Occipital lobe (tissue), 2 donors: Measurements from ENCODE around the gene OPRM1. TPM values are rescaled to one million over a fixed set of nuclear protein-coding genes. Genes with fewer than 3 reads are reported as not detected.

Experiments used
- DNase-seq: peaks from one replicate; lab custom pipeline; 2025; lab: John Stamatoyannopoulos, UW
- total RNA-seq: library from RNA; depleted of rRNA; stranded (reverse); fragments of >200 nt; gene quantifications from one replicate; pipeline ENCODE4 v1.2.3, GENCODE V29; 2014

OPRM1 gene
- total RNA-seq, 1 donor from 2014 or later, result 1.7 TPM

DNA sequence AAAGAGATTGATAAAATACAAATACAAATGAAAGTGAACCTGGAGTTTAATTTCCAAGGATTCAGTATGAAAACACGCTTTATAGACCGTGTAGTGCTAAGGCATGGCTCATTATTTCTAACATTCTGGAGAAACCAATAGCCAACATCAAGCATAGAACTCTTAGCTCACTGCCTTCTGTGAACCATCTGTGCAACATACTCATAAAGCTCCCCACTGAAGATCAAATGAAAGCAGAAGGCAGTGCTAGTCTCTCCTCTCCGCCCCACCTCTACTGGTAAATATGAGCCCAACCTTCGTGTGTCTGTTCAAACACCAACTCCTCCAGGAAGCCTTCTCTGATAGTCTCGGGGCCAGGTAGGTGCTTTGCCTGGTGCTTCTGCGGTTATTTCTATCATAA lies 163.9 kb downstream of the OPRM1 start:
- no peak for DNase-seq

DNA sequence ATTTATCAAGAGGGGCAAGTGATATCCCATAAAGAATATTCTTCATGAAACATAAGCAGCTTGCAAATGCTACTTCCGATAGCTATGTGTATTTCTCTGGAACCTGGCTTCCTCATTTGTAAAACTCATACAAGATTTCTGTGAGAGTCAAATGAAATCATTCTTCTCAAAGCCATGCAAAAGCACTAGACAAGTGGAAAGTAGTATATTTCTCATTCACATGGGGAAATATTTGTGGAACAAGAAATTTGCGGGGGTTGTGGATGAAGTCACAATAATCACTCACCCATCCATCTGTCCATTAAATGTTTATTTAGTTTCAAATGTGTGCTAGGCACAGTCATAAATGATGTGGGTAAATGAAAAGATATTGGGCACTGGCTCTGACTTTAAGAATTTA lies 167.1 kb downstream of the OPRM1 start:
- DNase-seq, result no peak

DNA sequence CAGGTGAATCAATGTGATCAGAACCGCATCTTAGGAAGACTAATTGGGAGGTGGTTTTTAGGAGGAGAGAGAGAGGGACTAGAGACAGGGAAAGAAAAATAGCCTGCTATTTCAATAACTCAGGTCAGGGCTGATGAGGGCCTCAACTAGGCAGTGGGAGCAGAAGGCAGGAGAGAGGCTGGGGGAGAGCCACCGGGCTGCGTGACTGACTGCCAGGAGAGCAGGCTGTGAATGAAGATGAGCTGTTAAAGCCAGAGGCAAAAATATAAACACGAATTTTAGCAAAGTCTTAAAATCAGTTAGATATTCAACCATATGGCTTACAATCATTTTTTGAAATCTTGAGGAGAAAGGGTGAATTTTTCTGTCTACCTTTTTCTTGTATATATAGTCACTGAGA lies 168.0 kb downstream of the OPRM1 start:
- DNase-seq, result no peak

DNA sequence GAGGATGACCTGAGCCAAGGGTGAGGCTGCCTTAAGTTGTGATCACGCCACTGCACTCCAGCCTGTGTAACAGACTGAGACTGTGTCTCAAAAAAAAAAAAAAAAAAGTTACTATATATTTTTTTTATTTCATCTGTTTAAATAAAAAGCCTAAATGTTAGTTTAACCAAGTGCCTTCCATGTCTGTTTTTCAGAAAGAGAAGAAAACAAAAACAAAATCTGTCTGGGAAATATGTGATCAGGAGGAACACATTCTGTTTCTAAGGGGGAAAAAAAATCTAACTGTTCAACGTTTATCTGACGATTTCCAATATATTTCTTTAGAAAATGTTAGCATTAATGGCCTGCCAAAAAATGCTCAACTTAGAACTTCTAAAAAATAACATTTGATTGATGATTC lies 170.5 kb downstream of the OPRM1 start:
- no peak for DNase-seq

DNA sequence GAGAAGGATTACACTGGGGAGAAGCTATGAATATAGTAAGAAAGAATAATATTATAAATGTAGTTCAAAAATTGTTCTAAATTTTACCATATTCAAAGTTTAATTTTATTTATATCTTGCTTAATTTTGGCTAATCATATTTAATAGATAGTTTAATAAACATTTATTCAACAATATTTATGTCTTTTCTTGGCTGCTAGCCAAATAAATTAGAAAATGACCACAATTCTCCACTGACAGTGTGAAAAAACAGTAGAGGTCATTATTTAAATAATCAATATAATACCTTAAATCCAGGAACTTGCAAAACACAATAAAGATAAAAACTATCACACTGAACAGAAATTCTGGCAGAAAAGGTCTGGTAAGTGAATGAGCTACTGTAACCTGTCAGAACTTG lies 171.6 kb downstream of the OPRM1 start:
- DNase-seq, result no peak

DNA sequence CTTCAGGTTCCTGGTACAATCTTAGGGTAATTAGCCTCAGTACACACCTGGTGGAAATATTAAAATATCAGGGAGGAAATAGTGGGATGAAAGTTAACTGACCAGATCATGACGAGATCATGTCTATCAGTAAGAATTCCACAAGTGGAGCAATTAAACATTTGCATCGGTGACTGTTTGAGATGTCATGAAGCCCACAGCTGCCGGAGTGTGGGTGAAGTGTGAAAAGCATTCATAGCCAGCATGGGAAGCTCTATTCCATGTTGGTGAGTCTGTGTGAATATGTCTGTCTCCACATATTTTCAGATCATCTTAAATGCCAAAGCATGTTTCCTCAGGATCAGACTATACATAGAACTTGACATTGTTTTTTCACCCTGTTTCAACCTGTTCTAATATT lies 174.7 kb downstream of the OPRM1 start:
- no peak for DNase-seq

DNA sequence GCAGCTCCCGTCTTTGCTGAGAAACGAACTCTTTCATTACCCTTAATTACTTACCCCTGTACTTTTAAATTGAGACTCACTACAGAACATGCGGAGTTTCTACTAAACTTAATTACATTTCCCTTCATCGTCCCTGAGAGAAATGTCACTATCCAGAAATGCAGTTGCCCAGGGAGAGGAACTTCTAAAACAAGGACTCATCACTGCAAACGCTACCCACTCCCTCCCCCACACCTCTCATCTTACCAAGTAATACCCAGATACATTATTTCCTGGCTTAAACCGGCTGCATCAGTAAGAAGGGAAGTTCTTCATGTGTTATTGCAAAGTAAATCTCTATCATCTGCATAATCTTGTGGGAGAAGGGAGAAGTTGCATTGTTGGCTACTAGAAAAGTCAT lies 179.3 kb downstream of the OPRM1 start:
- DNase-seq, result peak; percentile 7

DNA sequence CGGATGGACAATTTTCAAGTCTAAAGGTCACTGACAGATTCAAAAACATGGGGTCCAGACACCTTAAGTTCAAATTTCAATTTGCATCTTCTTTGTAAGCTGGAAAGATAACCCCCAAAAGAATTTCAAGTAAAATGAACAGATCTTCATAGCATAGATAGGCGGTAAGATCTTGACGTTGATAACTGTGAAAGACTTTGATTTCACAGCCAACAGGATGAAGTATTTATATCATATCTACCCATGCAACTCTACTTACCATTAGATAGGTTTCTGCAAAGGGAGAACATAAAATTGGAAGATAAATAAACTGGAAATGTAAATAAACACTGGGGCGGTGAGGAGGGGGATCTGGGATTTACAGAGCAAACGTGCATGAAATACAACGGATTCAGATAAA lies 179.7 kb downstream of the OPRM1 start:
- no peak for DNase-seq

DNA sequence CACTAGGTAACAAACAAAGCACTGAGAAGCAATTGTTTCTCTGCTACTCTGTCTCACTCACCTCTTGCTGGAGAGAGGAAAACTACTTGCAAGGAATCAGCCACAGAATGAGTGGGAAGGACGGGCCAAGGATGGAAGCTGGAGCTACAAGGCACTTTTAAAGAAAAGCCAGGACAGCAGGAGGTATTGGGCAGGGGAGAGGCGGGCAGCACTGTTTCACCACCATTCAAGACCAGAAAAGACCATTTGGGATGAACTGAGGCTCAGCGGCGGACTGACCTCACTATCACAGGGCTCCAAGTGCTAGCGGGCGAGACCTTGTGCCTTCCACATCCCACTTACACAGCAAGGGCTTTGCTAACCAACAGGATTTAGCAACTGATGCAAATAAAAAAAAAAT lies 180.2 kb downstream of the OPRM1 start:
- DNase-seq, result no peak

DNA sequence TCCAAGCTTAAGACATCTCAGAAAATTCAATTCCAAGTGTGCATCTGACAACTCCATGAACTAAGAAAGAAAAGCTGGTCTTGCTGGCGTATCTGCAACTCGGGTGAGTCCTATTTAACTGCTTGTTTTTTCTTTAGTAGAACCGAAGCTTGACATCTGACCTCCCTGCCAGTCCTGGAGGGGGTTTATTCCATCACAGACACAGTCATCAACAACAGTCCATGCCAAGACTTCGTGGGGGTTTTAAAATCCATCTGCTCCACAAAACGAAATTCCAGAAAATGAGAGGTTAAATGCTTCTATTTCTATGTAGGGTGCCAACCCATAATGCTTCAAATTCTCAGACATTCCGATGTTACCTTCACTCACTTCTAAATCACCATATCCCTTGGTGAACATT lies 183.7 kb downstream of the OPRM1 start:
- DNase-seq, result no peak

DNA sequence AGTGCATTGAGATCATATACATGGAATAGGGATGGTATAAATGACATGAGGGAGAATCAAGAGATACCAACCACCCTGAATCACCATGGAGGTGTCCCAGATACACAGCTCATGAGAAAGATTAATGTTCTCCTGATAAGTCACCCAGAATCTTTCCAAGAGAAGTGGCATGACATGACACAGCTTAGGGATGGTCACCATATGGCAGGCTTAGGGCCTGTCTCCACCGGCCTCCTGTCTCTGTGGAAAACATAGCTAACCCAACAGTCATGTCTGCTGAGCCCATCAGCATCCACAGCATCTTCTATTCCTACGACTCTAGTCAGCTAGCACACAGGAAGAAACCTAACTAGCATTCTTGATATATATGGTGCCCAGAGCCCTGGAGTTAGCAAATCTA lies 184.3 kb downstream of the OPRM1 start:
- DNase-seq, result no peak

DNA sequence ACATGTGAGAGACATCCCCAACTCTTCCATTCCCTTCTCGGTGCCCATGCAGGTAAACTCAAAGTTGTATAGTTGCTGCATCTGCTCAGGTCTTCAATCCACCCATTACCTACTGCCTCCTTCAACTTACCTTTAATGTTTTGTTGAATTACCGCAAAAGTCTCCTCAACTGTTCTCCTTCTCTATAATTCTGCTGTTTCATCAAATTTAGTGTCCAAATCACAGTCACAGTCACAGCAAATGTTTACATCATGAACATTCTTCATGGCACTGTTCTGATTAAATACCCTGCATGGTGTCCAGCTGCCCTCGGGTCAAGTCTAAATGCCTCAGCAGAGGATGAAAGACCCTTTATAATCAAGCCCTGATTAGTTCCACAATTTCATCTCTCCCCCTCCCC lies 187.4 kb downstream of the OPRM1 start:
- DNase-seq, result no peak

DNA sequence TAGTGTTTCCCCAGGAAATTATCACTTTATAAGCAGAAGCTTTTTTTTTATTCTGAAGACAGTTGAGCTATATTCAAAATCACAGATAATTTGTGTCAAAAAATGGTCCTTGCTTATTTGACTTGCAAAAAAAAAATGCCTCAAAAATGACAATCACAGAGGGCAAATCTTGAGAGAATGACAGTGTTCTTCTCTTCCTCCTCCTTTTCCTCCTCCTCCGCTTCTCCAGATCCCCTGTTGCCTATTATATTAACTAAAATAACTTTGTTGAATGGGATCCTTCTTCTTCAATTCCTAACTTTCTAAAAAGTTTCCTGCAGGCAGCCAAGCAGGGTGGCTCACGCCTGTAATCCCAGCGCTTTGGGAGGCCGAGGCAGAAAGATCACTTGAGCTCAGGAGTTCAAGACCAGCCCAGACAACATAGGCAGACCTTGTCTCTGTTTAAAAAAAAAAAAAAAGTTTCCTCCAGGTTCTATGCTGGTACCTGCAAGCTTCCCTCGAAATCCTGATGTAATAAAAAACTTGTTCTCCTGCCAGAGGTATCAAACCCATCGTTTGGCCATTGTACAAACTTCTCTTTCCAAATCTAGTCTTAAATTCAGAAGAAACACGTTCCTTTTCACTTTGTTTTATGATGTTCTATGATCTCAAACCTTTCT lies 189.0 kb downstream of the OPRM1 start:
- DNase-seq, result no peak

DNA sequence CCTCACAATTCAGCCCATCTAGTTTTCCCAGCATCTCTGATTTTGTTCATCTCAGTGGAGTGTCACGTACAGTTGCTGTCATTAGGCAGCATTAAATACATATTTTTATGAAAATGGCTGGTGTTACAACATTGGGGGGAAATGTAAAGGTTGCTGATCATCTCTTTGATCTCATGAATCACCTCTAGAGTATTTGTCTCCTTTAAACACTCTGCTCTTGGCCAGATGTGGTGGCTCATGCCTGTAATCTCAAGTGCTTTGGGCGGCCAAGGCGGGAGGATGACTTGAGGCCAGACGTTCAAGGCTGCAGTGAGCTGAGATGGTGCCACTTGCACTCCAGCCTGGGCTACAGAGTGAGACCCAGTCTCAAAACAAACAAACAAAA lies 189.5 kb downstream of the OPRM1 start:
- no peak for DNase-seq

DNA sequence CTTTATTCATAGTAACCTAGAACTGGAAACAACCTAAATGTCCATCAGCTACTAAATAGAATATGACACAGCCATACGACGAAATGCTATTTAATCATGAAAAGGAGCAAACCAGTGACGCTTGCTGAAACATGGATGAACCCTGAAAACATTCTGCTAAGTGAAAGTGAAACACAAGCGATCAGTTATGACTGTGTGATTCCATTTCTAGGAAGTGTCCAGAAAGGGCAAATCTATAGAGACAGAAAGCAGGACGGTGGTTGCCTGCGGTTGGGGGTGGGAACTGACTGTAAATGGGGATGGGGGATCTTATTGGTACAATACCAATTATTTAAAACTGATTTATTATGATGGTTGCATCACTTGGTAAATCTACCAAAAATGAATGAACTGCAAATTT lies 190.7 kb downstream of the OPRM1 start:
- DNase-seq, result no peak

DNA sequence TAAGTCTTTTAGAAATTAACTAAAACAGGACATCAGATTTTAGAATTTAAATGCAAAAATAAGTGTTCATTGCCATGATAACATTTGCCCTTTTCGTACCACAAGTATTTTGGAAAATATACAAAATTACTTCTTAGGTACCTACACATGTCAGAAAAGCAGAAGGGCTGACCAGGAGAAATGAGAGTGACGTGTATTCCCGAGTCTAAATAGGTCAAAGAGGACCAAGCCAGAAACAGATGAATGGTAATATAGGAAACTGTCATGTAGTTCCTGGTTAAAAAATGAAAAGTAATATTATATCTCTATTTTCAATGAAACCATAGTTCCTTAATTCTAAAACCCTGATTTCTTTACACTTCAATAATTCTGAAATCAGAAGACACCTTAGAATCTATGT lies 191.4 kb downstream of the OPRM1 start:
- DNase-seq, result no peak

DNA sequence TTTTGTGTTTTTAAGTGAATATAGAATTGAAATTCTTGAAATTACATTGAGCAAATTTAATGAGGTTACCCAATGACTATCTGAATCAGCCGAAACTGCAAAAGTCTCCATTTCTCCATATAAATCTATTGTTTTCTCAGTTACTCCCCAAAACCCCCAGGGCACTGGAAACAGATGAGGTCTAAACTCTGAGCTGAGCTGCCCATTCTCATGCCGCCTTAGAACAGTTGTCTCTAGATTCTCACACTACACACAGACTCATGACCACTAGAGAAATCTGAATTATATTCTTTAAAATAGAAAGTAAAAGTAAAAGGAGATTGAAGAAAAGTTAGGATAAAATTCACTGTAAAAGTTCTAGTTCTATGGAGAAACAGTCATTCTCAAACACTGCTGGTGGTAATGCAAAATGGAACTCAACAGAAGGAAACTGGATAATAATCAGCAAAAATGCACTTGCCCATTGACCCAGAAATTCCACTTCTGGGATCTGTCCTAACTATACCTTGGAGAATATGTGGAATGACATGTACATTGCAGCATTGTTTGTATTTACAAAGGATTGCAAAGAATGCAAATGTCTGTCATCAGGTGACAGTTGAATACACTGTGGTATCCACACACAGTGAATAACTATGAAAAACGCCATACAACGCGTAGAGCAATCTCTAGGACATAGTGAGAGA lies 192.0 kb downstream of the OPRM1 start:
- DNase-seq, result no peak

DNA sequence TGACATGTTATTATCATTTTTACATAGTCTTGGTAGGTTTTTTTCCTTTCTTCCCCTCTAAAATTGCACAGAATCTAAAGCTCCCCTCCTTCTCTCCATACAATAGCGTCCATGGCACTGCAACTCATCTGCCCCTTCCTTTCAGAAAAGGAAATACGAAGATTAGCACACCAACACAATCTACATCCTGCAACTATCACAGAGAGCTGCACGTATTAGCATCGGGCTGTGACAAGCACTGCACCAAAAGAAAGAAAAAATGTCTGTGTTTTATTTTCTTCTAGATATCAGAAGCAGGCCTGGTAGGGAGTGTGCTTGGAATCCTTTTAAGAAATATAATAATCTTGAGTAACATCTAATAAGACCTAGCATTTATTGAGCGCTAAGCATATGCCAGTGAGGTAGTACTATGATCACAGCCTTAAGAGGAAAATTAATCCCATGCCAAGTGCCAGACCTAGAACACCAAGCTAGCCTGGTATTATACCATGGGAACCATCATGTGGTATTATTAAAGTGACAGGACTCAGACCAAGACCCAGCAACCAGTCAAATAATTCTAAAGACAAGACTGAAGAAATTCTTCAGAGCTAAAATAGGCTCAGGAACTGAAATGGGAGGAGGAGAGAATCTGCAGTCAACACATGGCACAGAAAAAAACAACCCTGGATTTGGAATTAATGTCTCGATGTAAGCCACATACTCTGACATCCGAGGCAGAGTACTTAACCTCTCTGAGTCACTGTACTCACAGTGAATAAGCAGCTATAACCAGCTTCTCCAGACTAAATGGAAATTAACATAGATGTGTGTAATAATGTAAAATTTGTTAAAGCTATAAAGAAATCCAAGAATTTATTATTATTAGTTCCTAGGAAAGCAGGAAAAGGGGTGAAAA lies 193.2 kb downstream of the OPRM1 start:
- no peak for DNase-seq

DNA sequence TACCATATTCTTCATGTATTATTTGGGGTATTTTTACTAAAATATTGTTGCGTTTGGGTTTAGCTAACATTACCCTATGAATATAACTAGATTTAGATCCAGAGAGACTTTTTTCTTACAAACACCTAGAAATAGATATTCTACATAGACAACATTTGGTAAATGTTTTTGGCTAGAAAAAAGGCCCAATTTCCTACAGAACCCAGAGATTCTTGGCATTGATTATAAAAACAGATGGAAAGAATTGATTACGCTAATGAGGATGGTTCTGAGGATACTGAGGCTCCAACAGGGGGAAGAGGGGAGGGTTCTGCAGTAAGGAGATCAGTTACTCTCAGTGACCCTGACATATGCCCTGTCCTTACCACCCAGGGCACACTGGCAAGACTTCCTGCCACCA lies 194.3 kb downstream of the OPRM1 start:
- no peak for DNase-seq

DNA sequence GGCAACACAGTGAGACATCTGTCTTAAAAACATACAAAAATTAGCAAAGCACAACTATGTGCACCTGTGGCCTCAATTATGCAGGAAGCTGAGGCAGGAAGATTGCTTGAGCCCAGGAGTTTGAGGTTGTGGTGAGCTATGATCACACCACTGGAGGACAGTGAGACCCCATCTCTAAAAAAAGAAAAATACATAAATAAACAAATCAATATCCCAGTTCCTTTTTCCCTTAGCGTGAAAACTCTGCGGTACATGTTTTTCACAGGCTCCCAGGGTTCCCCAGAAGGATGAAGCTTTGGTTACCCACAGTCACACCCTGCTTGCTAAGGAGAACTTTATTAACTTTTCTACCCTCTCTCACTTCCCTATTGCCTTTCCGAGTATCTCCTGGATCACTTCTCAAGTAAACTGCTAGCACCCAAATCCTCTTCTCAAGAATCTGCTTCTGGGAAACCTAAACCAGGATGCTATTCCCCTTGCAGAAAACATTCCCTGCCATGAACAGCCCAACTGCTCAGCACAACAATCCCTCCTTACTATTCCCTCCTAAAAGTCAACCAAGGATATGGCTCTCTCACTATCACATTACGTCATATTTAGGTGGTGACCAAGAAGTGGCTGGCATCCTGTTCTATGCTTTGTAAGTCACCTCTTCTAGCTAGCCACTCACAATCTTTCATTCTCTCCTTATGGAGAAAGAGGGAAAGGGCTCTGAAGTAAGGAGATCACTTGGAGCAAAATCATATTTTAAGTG lies 195.2 kb downstream of the OPRM1 start:
- DNase-seq, result no peak

DNA sequence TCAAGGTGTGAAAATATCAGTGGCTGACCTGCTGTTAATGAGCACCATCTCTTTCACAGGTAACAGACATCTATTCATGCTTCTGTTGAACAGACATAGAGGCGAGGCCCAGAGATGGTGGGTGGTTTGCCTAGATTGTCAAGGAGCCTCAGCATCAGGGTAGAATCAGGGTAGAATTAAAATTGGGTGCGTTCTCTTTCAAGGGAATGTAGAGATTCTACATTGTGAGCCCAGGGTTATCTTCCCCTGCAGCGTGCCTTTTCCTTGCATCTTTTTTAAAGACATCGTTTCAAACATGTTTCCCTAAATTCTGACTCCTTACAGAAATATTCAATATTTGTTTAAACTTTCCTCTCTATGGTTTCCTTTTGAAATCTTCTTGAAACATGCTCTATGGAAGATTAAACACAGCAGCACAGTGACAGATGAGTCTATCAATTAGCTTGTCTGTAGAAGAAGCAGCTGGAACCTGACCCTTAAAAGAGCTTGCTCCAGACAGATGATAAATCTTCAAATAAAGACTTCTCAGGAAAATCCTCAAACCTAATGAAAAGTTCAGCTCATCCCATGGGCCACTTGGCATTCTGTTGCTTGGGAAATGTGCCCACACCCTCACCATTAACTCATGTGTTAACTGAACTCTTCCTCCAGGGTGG lies 197.7 kb downstream of the OPRM1 start:
- DNase-seq, result no peak
